ENCODE results near the gene ZNF839.
"Not testable (repeated sequence)": the region's sequence is repeated elsewhere in the genome, so short reads cannot be mapped to it uniquely, and the experiment has no call there.

Gene ZNF839

GRCh38 chr14:102285106-102285505 lies 34.4 kb upstream of the ZNF839 start:
- peaks cover 12% of the 10 kb centered on the region for H3K36me3 ChIP-seq (ENCODE audit: insufficient read depth, low read length)
- H3K4me2 ChIP-seq (ENCODE audit: low read length): no peak overlapping the region
- no peak overlapping the region for H3K4me3 ChIP-seq (ENCODE audit: low read length)
- no peak overlapping the region for H3K9ac ChIP-seq (ENCODE audit: low read depth, low read length)
- H3K4me1 ChIP-seq (ENCODE audit: control insufficient read depth, insufficient read depth, low read length): peaks cover 28% of the 10 kb centered on the region
- H3K9me3 ChIP-seq (replicated peaks; ENCODE audit: low read length): no peaks in the 10 kb centered on the region
- H3K27me3 ChIP-seq (ENCODE audit: control insufficient read depth, insufficient read depth, low read length): no peaks in the 10 kb centered on the region

DNA sequence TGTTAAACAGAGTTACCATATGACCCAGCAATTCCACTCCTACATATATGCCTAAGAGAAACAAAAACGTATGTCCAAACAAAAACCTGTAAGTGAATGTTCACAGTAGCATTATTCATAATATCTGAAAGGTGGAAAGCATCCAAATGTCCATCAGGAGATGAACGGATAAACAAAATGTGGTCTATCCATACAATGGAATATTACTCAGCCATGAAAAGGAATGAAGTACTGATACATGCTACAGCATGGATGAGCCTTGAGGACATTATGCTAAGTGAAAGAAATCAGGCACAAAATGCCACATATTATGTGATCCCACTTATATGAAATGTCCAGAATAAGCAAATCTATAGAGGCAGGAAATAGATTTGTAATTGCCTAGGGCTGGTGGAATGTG lies 31.4 kb upstream of the ZNF839 start:
- Histone ChIP-seq H3K27me3 (ENCODE audit: control insufficient read depth, insufficient read depth, low read length) (no peaks in the 10 kb centered on the region), H3K4me1 (ENCODE audit: control insufficient read depth, insufficient read depth, low read length) (peaks cover 8% of the 10 kb centered on the region), H3K4me3 (ENCODE audit: low read length) (no peak overlapping the region), H3K9ac (ENCODE audit: low read depth, low read length) (no peak overlapping the region), H3K9me3 (replicated peaks; ENCODE audit: low read length) (no peaks in the 10 kb centered on the region), H3K4me2 (ENCODE audit: low read length) (no peak overlapping the region), H3K36me3 (ENCODE audit: insufficient read depth, low read length) (peaks cover 5% of the 10 kb centered on the region)

DNA sequence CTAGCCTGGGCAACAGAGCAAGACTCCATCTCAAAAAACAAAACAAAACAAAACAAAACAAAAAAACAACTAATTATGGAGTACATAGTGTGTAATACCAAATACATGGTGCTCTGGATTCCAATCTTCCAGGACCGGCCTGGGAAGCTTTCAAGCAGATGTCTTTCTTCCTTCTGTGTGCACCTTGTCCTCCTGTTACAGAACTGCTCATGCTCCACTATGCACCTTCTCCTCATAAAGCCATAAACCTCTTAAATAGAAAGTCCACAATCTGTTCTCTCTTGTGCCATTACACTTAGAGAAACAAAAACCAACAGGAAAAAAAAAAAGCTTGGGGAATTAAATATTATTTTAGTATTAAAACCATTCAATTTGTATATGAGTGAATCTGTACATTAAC lies 27.1 kb upstream of the ZNF839 start:
- no peaks in the 10 kb centered on the region for H3K27me3 ChIP-seq (ENCODE audit: control insufficient read depth, insufficient read depth, low read length)
- no peak overlapping the region for H3K4me3 ChIP-seq (ENCODE audit: low read length)
- H3K9ac ChIP-seq (ENCODE audit: low read depth, low read length): no peak overlapping the region
- no peaks in the 10 kb centered on the region for H3K9me3 ChIP-seq (replicated peaks; ENCODE audit: low read length)
- no peak overlapping the region for H3K4me2 ChIP-seq (ENCODE audit: low read length)
- H3K36me3 ChIP-seq (ENCODE audit: insufficient read depth, low read length): peaks cover 5% of the 10 kb centered on the region
- H3K4me1 ChIP-seq (ENCODE audit: control insufficient read depth, insufficient read depth, low read length): peaks cover 12% of the 10 kb centered on the region

DNA sequence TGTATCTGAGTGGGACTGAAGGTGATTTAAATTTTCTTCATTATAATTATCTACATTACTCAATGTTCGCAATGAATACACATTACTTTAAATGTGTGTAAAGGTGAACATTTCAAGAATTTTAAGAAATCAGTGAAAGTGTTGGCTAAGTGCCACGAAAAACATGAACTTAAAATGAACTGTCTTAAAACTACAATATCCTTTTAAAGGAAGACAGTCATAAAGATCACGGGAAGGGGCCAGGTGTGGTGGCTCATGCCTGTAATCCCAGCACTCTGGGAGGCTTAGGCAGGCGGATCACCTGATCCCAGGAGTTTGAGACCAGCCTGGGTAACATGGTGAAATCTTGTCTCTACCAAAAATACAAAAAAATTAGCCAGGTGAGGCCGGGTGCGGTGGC lies 25.8 kb upstream of the ZNF839 start:
- Histone ChIP-seq H3K9ac (ENCODE audit: low read depth, low read length) (no peak overlapping the region), H3K4me3 (ENCODE audit: low read length) (no peak overlapping the region), H3K36me3 (ENCODE audit: insufficient read depth, low read length) (peaks cover 4% of the 10 kb centered on the region), H3K4me2 (ENCODE audit: low read length) (no peak overlapping the region), H3K4me1 (ENCODE audit: control insufficient read depth, insufficient read depth, low read length) (peaks cover 12% of the 10 kb centered on the region), H3K9me3 (replicated peaks; ENCODE audit: low read length) (no peaks in the 10 kb centered on the region), H3K27me3 (ENCODE audit: control insufficient read depth, insufficient read depth, low read length) (no peaks in the 10 kb centered on the region)

DNA sequence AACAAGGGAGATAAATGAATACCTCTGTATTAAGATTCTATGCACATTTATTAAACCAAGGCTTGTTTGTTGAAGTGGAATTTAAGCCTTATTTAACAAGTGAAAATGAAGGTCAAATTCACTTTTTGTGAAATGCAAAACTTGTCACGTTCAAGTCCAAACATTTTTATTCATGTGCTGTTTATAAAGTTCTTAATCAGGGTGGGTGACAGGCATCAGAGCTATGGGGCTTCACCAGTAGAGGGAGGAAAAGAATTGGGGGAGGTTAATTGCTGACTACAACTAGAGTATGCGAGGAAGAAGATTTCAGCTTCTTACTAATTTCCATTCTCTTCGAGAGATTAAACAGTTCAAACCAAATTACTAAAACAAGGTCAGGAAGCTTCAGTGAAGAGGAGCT lies 24.3 kb upstream of the ZNF839 start:
- H3K4me1 ChIP-seq (ENCODE audit: control insufficient read depth, insufficient read depth, low read length): peaks cover 12% of the 10 kb centered on the region
- no peak overlapping the region for H3K4me2 ChIP-seq (ENCODE audit: low read length)
- no peak overlapping the region for H3K4me3 ChIP-seq (ENCODE audit: low read length)
- H3K27me3 ChIP-seq (ENCODE audit: control insufficient read depth, insufficient read depth, low read length): no peaks in the 10 kb centered on the region
- peak overlapping the region; percentile 17 for H3K9ac ChIP-seq (ENCODE audit: low read depth, low read length)
- H3K36me3 ChIP-seq (ENCODE audit: insufficient read depth, low read length): peaks cover 5% of the 10 kb centered on the region
- no peaks in the 10 kb centered on the region for H3K9me3 ChIP-seq (replicated peaks; ENCODE audit: low read length)

DNA sequence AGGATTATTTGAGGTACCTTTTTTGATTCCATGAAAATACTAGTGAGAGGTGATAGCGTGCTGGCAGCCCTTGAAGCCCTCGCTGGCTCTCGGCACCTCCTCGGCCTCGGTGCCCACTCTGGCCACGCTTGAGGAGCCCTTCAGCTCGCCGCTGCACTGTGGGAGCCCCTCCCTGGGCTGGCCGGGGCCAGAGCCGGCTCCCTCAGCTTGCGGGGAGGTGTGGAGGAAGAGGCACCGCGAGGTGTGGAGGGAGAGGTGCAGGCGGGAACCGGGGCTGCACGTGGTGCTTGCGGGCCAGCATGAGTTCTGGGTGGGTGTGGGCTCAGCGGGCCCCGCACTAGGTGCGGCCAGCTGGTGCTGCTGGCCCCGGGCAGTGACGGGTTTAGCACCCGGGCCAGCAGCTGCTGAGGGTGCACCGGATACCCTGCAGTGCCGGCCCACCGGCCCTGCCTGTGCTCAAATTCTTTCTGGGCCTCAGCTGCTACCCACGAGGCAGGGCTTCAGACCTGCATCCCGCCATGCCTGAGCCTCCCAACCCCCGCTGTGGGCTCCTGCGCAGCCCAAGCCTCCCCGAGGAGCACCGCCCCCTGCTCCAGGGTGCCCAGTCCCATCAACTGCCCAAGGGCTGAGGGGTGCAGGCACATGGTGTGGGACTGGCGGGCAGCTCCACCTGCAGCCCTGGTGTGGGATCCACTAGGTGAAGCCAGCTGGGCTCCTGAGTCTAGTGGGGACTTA lies 21.9 kb upstream of the ZNF839 start:
- Histone ChIP-seq H3K4me3 (ENCODE audit: low read length) (no peak overlapping the region), H3K9me3 (replicated peaks; ENCODE audit: low read length) (no peaks in the 10 kb centered on the region), H3K9ac (ENCODE audit: low read depth, low read length) (no peak overlapping the region), H3K27me3 (ENCODE audit: control insufficient read depth, insufficient read depth, low read length) (no peaks in the 10 kb centered on the region), H3K4me1 (ENCODE audit: control insufficient read depth, insufficient read depth, low read length) (peaks cover 12% of the 10 kb centered on the region), H3K36me3 (ENCODE audit: insufficient read depth, low read length) (peaks cover 5% of the 10 kb centered on the region), H3K4me2 (ENCODE audit: low read length) (no peak overlapping the region)

GRCh38 chr14:102298303-102299070 lies 21.1 kb upstream of the ZNF839 start:
- not testable (repeated sequence) for H3K4me3 ChIP-seq (ENCODE audit: low read length); H3K4me2 ChIP-seq (ENCODE audit: low read length); H3K9ac ChIP-seq (ENCODE audit: low read depth, low read length); H3K36me3 ChIP-seq (ENCODE audit: insufficient read depth, low read length); H3K27me3 ChIP-seq (ENCODE audit: control insufficient read depth, insufficient read depth, low read length); H3K9me3 ChIP-seq (replicated peaks; ENCODE audit: low read length)
- H3K4me1 ChIP-seq (ENCODE audit: control insufficient read depth, insufficient read depth, low read length): peaks cover 17% of the 10 kb centered on the region

- H3K4me1 ChIP-seq (ENCODE audit: control insufficient read depth, insufficient read depth, low read length): peaks cover 8% of the 10 kb centered on the region
Measured at GRCh38 chr14:102303664-102304063, 15.9 kb upstream of the ZNF839 start.

DNA sequence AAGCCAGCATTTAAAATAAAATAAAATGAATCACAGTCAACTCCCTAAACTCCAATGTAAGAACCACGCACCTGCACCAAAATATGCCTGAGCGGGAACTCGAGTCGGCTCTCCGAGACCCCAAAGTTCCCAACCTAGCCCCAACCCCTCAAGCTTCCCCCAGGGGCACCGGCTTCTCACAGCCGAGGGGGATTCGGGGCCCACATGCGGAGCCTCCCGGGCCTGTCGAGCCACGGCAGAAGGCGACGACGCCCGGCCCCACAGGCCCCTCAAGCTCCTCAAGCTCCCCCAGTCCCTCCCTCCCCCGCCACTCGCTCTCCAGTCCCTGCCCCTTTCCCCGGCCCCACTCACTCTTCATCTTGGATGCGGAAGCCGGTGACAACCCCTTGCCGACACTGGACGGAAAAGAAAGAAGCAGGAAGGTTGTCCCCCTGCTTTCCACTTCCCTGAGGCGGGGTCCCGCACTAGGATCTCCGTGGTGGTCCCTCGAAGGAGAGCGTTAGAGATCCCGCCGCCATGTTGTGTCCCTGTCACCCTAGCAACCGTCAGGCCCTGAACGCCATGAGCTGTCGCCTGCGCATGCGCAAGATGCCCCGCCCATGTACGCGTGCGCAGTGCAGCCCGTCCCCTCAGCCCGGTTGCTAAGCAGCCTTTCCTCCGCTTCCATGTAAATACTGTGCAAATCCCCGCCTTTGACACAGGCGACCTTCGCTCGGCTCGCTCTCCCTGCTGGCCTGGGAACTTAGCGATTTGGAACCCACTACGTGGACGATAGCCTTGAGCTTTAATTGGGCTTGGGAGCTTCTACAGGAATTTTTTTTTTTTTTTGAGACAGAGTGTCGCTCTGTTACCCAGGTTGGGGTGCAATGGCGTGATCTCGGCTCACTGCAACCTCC lies 14.7 kb upstream of the ZNF839 start, which contains the start of gene MOK:
Gene MOK, minus strand, starts transcription at position 554 of the 896 bp plus-strand sequence. Its CDS starts 196 bp downstream, at position 358.
- no peaks in the 10 kb centered on the region for H3K27me3 ChIP-seq (ENCODE audit: control insufficient read depth, insufficient read depth, low read length)
- peak within 1 kb of the TSS; percentile 76 for H3K4me2 ChIP-seq (ENCODE audit: low read length)
- no peaks in the 10 kb centered on the region for H3K36me3 ChIP-seq (ENCODE audit: insufficient read depth, low read length)
- peaks cover 8% of the 10 kb centered on the region for H3K4me1 ChIP-seq (ENCODE audit: control insufficient read depth, insufficient read depth, low read length)
- peak within 1 kb of the TSS; percentile 92 for H3K4me3 ChIP-seq (ENCODE audit: low read length)
- H3K9ac ChIP-seq (ENCODE audit: low read depth, low read length): peak within 1 kb of the TSS; percentile 95
- H3K9me3 ChIP-seq (replicated peaks; ENCODE audit: low read length): no peaks in the 10 kb centered on the region

More at GRCh38 chr14:102303664-102304063, 15.9 kb upstream of the ZNF839 start:
- Histone ChIP-seq H3K27me3 (ENCODE audit: control insufficient read depth, insufficient read depth, low read length) (no peaks in the 10 kb centered on the region), H3K9ac (ENCODE audit: low read depth, low read length) (peak overlapping the region; percentile 95), H3K9me3 (replicated peaks; ENCODE audit: low read length) (no peaks in the 10 kb centered on the region), H3K4me3 (ENCODE audit: low read length) (peak overlapping the region; percentile 92), H3K4me2 (ENCODE audit: low read length) (peak overlapping the region; percentile 76), H3K36me3 (ENCODE audit: insufficient read depth, low read length) (peaks cover 2% of the 10 kb centered on the region)

DNA sequence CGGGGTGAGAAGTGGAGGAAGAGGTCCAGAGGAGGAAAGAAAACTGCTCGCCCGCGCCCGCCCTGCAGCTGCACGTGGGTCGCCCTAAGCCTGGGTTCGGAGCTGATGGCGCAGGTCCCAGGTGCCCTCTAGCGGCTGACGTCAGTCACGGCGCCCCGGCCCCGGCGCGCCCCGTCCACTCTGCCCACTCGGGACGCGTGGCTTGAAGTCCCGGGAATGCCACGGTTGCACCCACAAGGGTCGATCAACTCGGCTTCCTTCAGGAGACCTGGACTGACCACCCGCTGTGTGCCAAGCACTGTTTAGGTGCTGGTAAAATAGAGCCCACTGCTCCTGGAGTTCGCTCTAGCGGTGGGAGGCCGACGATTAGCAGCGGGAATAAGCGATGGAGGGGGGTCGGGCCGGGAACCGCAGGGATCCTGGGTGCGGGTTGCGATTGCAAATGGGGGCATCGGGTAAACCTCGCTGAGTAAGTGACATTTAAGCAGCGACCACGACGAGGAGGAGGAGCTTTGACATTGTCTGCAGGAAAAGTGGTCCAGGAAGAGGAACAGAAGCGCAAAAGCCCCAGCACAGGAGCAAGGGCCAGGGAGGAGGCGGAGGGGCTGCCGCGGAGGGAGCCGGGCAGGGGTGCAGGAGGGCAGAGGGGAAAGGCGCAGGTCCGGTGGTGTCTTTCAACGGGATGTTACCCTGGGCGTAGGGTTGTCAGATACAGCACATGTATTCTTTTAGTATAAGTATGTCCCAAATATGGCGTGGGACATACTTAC lies 5.1 kb upstream of the ZNF839 start:
- Histone ChIP-seq H3K4me2 (ENCODE audit: low read length) (peak overlapping the region; percentile 96), H3K4me1 (ENCODE audit: control insufficient read depth, insufficient read depth, low read length) (peaks cover 46% of the 10 kb centered on the region), H3K9me3 (replicated peaks; ENCODE audit: low read length) (no peaks in the 10 kb centered on the region), H3K9ac (ENCODE audit: low read depth, low read length) (peak overlapping the region; percentile 82), H3K36me3 (ENCODE audit: insufficient read depth, low read length) (no peaks in the 10 kb centered on the region), H3K4me3 (ENCODE audit: low read length) (peak overlapping the region; percentile 75), H3K27me3 (ENCODE audit: control insufficient read depth, insufficient read depth, low read length) (no peaks in the 10 kb centered on the region)
